Measurements from ENCODE around the gene SACM1L. TPM values are rescaled to one million over a fixed set of nuclear protein-coding genes. Genes with fewer than 3 reads are reported as not detected.
A peak's percentile ranks its signal among the peaks of the same experiment; 100 is the strongest.

Gene SACM1L
- total and polyA plus RNA-seq, 2 of the 4 experiments (the other 2 are of a cell fraction), result 19.0 to 40.9 TPM

DNA sequence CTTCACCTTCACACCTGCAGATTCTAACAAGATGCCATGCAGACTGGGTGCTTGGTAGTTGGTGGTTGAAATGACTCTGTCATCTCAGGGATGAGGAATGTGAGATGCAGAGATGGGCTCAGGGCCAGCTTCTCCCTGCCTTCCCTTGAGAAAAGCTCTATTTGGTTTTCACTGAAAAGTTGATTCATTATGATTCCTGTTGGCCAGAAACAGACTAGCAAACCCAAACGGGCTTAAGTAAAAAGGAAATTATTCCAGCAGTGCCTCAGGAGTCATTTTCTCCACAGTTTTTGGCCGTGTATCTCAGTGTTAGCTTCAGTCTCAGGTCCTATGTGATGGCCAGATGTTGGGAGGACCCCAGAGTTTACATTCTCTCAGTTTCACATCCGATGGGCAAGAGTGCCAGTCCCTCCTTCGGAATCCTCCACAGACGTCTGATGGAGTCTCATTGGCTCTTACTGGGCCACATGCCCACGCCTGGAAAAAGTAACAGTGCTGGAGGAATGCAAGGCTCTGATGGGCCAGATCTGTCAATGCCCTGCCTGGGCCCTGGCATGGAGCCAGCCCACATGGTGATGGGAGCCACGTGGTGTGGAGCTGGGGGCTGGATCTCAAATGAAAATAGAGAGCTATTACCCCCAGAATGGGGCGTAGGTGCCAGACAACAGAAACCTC, 22.3 kb upstream of the SACM1L start:
- Histone ChIP-seq H3K14ac (replicated peaks; ENCODE audit: low read depth, low read length) (0 out of 2 replicates have a peak overlapping the region, but pooled peaks have one; percentile 2), H2AFZ (replicated peaks; ENCODE audit: low read length, poor library complexity) (peak overlapping the region; percentile 12), H3K23ac (ENCODE audit: low read depth, low read length) (peak overlapping the region; percentile 13; the same call in 1 of the 2 replicates), H3K9me1 (ENCODE audit: insufficient read depth, low read length) (peaks cover 32% of the 10 kb centered on the region), H3K56ac (ENCODE audit: extremely low read depth, insufficient read depth, low read length) (peak overlapping the region; percentile 8), H2AK9ac (replicated peaks; ENCODE audit: low read depth, low read length, poor library complexity) (peak overlapping the region; percentile 38), H3K4ac (ENCODE audit: low read depth, low read length) (peak overlapping the region; percentile 20), H3K9me3 (ENCODE audit: control insufficient read depth, insufficient read depth, low read length) (no peaks in the 10 kb centered on the region), H3K79me1 (ENCODE audit: low read depth in 1 of 2, low read length in 2 of 2) (peaks cover 33 to 62% of the 10 kb centered on the region in 2 experiments), H4K8ac (ENCODE audit: low read depth in 2 of 2, low read length in 2 of 2) (peak overlapping the region; percentile 46 to 67; a peak in 3 of 4 replicates), H3K4me2 (ENCODE audit: low read depth, low read length) (peak overlapping the region; percentile 29; the same call in 1 of the 2 replicates), H3K4me3 (ENCODE audit: insufficient read depth, low read depth, low read length) (no peak overlapping the region), H3K27me3 (ENCODE audit: control insufficient read depth, insufficient read depth, low read length) (no peaks in the 10 kb centered on the region), H3K36me3 (ENCODE audit: control insufficient read depth, insufficient read depth, low read length) (peaks cover 27% of the 10 kb centered on the region), H2BK120ac (ENCODE audit: low read depth, low read length) (peak overlapping the region; percentile 21), H4K5ac (ENCODE audit: low read depth, low read length) (peak overlapping the region; percentile 31; the same call in 1 of the 2 replicates), H3K9ac (ENCODE audit: low read depth, low read length) (peak overlapping the region; percentile 42; the same call in 1 of the 2 replicates), H2BK5ac (ENCODE audit: low read depth, low read length, poor library complexity, severe bottlenecking) (peak overlapping the region; percentile 69), H2BK15ac (ENCODE audit: low read depth, low read length) (peak overlapping the region; percentile 10; the same call in 2 of the 3 replicates), H2BK20ac (ENCODE audit: low read depth, low read length) (peak overlapping the region; percentile 36), H2AK5ac (ENCODE audit: low read depth, low read length) (peak overlapping the region; percentile 73), H3K4me1 (ENCODE audit: control insufficient read depth, insufficient read depth, low read length) (peaks cover 34% of the 10 kb centered on the region), H3K18ac (ENCODE audit: low read depth, low read length) (peak overlapping the region; percentile 38), H3K27ac (ENCODE audit: insufficient read depth, low read length) (peak overlapping the region; percentile 71), H4K91ac (ENCODE audit: insufficient read depth, low read depth, low read length) (peak overlapping the region; percentile 40), H4K20me1 (ENCODE audit: insufficient read depth, low read length) (peaks cover 32% of the 10 kb centered on the region)
- in situ Hi-C loops (cut with MboI; ENCODE audit: low sequenced_read_pairs) (loop anchor here (10.0 kb wide), 1 partner anchor 462 kb away; no protein-coding TSS in a partner anchor), intact Hi-C loops (cut with micrococcal nuclease) (no loop called here), dilution Hi-C loops (cut with HindIII; ENCODE audit: low sequenced_read_pairs, unreplicated experiment) (no loop called here)
- TF ChIP-seq MXI1 (IDR thresholded peaks at IDR 0.05; ENCODE audit: borderline replicate concordance, low read depth, low read length) (0 out of 2 replicates have a peak, but pooled peaks have one; percentile 25), BHLHE40 (IDR thresholded peaks at IDR 0.05; ENCODE audit: low read depth, low read length) (no peak), NFE2L2 (IDR thresholded peaks at IDR 0.05; ENCODE audit: low read depth, low read length) (no peak)
- TF ChIP-seq, protein P1, sequence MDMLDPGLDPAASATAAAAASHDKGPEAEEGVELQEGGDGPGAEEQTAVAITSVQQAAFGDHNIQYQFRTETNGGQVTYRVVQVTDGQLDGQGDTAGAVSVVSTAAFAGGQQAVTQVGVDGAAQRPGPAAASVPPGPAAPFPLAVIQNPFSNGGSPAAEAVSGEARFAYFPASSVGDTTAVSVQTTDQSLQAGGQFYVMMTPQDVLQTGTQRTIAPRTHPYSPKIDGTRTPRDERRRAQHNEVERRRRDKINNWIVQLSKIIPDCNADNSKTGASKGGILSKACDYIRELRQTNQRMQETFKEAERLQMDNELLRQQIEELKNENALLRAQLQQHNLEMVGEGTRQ (IDR thresholded peaks at IDR 0.05; ENCODE audit: low read depth, low read length), result peak; percentile 88
- ATAC-seq (ENCODE audit: low read depth) (peak; percentile 29), DNase-seq (peak; percentile 69)
- no CpG with 5 or more reads among the region's 8 CpGs for WGBS, 2 experiments (ENCODE audit: extremely low coverage in 2 of 2, insufficient read length in 1 of 2)
- no TSS peak for BruUV-seq (replicated peaks)
- ChIA-PET CTCF (interaction anchor here (0.6 to 1.8 kb wide), 3 partner anchors 10 to 402 kb away, joined by 3 to 5 read pairs (median 4); no protein-coding TSS in a partner anchor), POLR2A (ENCODE audit: unreplicated experiment) (no interaction called here)

Data from IMR-90 (cell line).